GM21723 (cell line): ENCODE measurements around the gene GDI1.

Source experiments
- ATAC-seq: cut with Tn5 transposase; IDR thresholded peaks from one replicate; pipeline ENCODE4 v1.9.1; 2021; ENCODE audit warnings: mild to moderate bottlenecking, moderate library complexity; ENCODE audit not compliant: unreplicated experiment

Gene GDI1

DNA sequence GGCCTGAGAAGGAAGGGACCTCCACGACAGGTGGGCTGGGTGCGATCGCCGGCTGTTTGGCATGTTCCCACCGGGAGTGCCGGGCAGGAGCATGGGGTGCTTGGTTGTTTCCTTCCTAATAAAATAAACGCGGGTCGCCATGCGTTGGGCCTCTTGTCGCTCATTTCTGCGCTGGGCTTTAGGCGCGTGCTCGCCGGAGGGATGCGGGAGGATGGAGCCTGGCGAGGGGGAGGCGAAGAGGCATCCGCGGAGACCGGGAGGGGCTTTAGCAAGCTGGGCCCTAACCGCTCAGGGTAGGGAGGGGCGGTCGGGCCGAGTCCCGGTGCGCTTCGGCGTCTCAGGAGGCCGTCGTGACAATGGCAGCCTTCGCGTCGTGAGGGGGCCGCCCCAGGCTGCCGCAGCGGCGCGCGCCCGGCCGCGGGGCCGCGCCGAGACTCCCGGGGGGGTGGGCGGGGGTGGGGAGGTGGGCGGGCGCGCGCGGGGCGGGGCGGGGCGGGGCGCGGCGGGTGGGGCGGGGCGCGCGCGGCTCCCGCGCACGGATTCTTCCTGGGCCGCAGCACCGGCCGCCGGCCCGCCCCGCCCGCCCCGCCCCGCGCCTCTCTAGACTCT, 476 bp upstream of the GDI1 start:
- ATAC-seq: no peak

- ATAC-seq: no peak
These were observed 1.3 kb downstream of the GDI1 start for GRCh38 chrX:154437971-154438893.

DNA sequence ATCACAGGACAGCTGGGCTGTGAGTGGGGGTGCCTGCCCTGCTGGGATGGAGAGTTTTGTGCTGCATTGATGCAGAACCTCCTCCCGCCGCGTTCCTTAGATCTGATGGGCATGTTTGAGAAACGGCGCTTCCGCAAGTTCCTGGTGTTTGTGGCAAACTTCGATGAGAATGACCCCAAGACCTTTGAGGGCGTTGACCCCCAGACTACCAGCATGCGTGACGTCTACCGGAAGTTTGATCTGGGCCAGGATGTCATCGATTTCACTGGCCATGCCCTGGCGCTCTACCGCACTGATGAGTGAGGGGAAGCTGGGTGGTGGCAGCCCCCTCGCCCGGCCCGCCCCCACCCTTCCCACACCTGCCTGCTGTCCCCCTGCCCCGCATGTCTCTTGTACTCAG, 2.9 kb downstream of the GDI1 start:
- ATAC-seq: no peak

DNA sequence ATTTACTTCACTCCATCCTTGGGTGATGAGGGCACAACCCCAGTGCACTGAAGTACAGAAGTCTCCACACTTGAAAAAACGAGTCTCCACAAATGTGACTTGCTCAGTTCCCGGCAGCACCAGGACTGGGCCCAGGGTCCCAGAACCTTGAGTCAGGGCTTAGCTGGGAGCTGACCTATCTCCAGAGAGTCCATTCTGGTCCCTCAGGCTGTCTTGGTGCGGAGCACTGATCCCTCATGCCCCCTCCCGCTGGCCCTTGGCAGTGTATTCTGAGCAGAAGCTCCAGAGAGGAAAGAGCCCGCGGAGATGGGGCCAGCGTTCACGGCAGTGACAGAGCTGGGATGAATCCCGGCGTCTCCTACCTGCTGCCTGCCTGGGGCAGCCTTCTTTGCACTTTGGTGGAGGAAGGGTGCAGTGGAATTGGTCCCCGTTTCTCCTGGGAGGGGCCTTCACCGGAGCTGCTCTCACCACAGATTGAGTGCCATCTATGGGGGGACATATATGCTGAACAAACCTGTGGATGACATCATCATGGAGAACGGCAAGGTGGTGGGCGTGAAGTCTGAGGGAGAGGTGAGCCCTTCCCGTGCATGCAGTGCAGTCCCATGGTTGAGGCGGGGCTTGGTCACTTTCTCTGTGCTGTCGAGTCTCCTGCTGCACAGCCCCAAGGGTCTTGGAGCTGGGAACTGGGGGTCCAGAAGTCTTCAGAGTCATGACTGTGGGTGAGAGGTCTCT, 3.8 kb downstream of the GDI1 start:
- ATAC-seq: no peak

DNA sequence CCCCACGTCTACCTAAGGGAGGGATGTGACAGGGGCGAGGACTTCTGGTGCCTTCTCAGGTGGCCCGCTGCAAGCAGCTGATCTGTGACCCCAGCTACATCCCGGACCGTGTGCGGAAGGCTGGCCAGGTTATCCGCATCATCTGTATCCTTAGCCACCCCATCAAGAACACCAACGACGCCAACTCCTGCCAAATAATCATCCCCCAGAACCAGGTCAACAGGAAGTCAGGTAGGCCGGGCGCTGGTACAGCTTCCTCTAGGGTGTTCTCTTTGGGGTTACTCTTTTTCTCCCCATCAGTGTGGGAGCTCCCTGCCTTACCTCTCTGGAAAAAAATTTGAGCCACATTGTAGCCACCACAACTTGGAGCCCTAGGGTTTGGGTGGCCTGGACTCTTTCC, 4.6 kb downstream of the GDI1 start:
- no peak for ATAC-seq

DNA sequence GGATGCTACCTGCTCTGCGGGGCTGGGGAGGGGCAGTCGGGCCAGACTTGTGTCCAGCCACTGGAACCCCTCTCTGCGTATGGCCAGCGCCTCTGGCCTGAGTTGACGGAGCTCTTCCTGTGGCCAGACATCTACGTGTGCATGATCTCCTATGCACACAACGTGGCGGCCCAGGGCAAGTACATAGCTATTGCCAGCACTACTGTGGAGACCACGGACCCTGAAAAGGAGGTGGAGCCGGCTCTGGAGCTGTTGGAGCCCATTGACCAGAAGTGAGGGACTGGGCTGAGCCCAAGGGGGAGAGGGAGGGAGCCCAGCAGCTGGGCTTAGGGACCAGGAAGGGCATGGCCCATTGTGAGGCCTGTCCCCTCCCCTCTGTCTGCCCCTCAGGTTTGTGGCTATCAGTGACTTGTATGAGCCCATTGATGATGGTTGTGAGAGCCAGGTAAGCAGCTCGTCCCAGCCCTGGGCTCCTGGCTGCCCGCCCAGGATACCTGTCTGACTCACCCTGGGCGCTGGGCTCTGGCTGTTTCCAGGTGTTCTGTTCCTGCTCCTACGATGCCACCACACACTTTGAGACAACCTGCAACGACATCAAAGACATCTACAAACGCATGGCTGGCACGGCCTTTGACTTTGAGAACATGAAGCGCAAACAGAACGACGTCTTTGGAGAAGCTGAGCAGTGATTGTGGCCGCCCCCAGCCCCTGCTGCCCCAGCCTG, 5.2 kb downstream of the GDI1 start:
- no peak for ATAC-seq

GRCh38 chrX:154443479-154443910, 6.5 kb downstream of the GDI1 start:
- no peak for ATAC-seq

GRCh38 chrX:154443992-154444754, 7.2 kb downstream of the GDI1 start, which contains the start of gene FAM50A:
Gene FAM50A, plus strand, starts transcription at chrX:154444141. Its CDS starts 95 bp downstream, at chrX:154444236.
- ATAC-seq: peak; percentile 72

GRCh38 chrX:154444755-154445246, 7.8 kb downstream of the GDI1 start:
- ATAC-seq: no peak

GRCh38 chrX:154445776-154446175, 8.8 kb downstream of the GDI1 start:
- no peak for ATAC-seq

- ATAC-seq: no peak
These were observed 9.5 kb downstream of the GDI1 start for GRCh38 chrX:154446430-154446829.

- ATAC-seq: no peak
These were observed 11.5 kb downstream of the GDI1 start for GRCh38 chrX:154448484-154448883.

DNA sequence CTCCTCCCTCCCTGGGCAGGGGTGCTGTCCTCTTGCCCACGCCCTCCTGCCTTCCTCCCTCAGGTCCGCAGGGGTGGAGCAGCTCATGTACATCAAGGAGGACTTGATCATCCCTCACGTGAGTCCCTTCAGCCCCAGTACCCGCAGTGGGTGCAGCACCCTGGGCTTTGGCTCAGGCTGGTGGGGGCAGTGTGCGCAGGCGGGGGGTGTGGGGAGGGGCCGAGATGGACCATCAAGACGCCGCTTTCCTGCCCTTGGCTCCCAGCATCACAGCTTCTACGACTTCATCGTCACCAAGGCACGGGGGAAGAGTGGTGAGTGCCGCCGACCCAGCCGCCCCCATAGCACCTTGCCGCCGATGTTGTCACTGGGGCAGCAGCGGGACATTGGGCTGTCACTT, 12.7 kb downstream of the GDI1 start:
- ATAC-seq: no peak

DNA sequence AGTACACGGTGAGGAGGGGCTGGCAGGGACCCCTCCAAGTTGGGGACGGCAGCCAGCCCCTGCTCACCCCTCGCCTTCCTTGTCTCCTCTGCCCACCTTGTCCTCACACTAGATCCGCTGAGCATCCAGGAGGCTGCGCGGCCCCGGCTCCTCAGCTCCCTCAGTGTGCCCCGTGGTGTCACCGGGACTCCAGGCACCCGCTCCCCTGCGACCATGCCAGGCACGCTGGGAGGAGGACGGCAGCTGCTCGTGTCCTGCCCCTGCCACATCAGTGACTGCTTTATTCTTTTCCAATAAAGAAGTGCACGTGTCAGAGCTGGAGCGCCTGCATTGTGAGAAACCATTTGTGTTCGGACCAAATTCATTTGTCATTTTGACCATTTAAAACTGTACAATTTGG, 13.4 kb downstream of the GDI1 start:
- no peak for ATAC-seq

- ATAC-seq: no peak
These were observed 15.9 kb downstream of the GDI1 start for GRCh38 chrX:154452823-154453222.

DNA sequence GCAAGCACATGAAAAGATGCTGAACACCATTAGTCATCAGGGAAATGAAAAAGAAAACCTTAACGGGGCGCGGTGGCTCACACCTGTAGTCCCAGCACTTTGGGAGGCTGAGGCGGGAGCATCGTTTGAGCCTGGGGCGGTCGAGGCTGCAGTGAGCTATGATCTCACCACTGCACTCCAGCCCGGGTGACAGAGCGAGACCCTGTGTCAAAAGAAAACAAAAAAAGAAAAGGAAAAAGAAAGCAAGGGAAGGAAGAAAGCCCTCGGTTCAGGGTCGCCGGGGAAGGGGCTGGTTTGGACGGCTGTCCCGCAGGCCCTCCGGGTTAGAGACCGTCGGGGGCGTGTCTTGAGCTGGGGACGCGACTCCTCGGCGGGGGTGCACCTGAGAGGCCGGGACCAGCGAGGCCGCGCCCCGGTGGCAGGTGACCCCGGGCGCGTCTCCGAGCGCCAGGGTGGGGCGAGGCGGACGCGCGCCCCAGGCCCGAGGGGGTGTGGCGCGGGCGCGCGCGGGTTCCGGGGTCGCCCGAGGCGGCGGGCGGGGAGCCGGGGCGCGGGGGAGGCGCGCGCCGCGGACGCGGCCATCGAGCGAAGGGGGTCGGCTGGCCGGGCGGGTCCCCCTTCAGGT, 20.6 kb downstream of the GDI1 start:
- ATAC-seq: peak; percentile 48

GRCh38 chrX:154458116-154458953, 21.4 kb downstream of the GDI1 start, which contains the start of gene PLXNA3:
Gene PLXNA3, plus strand, starts transcription at chrX:154458281. Its CDS starts 1,903 bp downstream, at chrX:154460184.
- ATAC-seq: peak; percentile 56

GRCh38 chrX:154458954-154459778, 22.2 kb downstream of the GDI1 start:
- ATAC-seq: no peak
